ENCODE data around the gene SLC25A29. TPM values are rescaled to one million over a fixed set of nuclear protein-coding genes. Genes with fewer than 3 reads are reported as not detected.

Gene SLC25A29
- total RNA-seq, 1 donor from 2014 or later: 58.9 TPM

- no peak for DNase-seq (ENCODE audit: extremely low spot score in 2 of 2)
- intact Hi-C loops (cut with DNase I): no loop called here
- no peaks in the 10 kb centered on the region for H3K9me3 ChIP-seq
- no peak overlapping the region for H3K27ac ChIP-seq
- TF ChIP-seq POLR2A (IDR thresholded peaks at IDR 0.05) (no peak), POLR2AphosphoS5 (IDR thresholded peaks at IDR 0.05; ENCODE audit: insufficient read depth in 1 of 2, low read depth in 1 of 2) (no peak)
- TF ChIP-seq, protein P1, sequence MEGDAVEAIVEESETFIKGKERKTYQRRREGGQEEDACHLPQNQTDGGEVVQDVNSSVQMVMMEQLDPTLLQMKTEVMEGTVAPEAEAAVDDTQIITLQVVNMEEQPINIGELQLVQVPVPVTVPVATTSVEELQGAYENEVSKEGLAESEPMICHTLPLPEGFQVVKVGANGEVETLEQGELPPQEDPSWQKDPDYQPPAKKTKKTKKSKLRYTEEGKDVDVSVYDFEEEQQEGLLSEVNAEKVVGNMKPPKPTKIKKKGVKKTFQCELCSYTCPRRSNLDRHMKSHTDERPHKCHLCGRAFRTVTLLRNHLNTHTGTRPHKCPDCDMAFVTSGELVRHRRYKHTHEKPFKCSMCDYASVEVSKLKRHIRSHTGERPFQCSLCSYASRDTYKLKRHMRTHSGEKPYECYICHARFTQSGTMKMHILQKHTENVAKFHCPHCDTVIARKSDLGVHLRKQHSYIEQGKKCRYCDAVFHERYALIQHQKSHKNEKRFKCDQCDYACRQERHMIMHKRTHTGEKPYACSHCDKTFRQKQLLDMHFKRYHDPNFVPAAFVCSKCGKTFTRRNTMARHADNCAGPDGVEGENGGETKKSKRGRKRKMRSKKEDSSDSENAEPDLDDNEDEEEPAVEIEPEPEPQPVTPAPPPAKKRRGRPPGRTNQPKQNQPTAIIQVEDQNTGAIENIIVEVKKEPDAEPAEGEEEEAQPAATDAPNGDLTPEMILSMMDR (IDR thresholded peaks at IDR 0.05): no peak
- no peak overlapping the region for H3K4me3 ChIP-seq
- H3K4me1 ChIP-seq: no peaks in the 10 kb centered on the region
- H3K36me3 ChIP-seq: no peaks in the 10 kb centered on the region
- H3K27me3 ChIP-seq: no peaks in the 10 kb centered on the region
Observed at GRCh38 chr14:100325231-100325632, 19.0 kb upstream of the SLC25A29 start.

DNA sequence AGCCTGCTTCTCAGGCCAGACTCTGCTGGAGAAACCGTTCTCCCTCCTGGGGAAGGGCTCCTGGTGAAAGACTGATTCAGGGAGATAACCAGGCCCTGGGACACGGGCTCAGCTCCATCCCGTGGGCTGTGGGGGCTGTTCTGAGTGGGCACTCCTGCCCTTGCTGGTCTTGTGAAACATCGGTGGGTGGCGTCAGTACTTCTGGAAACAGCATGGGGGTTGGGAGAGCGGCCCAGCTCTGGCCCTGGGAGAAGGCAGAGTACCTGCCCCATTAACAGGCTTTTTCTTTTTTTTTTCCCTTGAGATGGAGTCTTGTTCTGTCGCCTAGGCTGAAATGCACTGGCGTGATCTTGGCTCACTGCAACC lies 17.7 kb upstream of the SLC25A29 start:
- intact Hi-C loops (cut with DNase I): no loop called here
- Histone ChIP-seq H3K36me3 (no peaks in the 10 kb centered on the region), H3K27me3 (no peaks in the 10 kb centered on the region), H3K9me3 (no peaks in the 10 kb centered on the region), H3K4me1 (no peaks in the 10 kb centered on the region), H3K4me3 (no peak overlapping the region), H3K27ac (no peak overlapping the region)
- DNase-seq (ENCODE audit: extremely low spot score in 2 of 2): no peak
- no peak for TF ChIP-seq POLR2AphosphoS5 (IDR thresholded peaks at IDR 0.05; ENCODE audit: insufficient read depth in 1 of 2, low read depth in 1 of 2)
- no peak for TF ChIP-seq POLR2A (IDR thresholded peaks at IDR 0.05)
- TF ChIP-seq, protein P1 (IDR thresholded peaks at IDR 0.05): no peak

GRCh38 chr14:100323121-100323941 lies 17.1 kb upstream of the SLC25A29 start, which contains the start of gene SLC25A47:
TSS of gene SLC25A47 (plus strand) at chr14:100323339. CDS start at chr14:100323415, 76 bp downstream.
- peaks cover 4% of the 10 kb centered on the region for H3K4me1 ChIP-seq
- H3K27me3 ChIP-seq: no peaks in the 10 kb centered on the region
- H3K36me3 ChIP-seq: no peaks in the 10 kb centered on the region
- no peaks in the 10 kb centered on the region for H3K9me3 ChIP-seq
- TF ChIP-seq POLR2AphosphoS5 (IDR thresholded peaks at IDR 0.05; ENCODE audit: insufficient read depth in 1 of 2, low read depth in 1 of 2) (no peak), POLR2A (IDR thresholded peaks at IDR 0.05) (no peak)
- TF ChIP-seq, protein P1 (IDR thresholded peaks at IDR 0.05): no peak
- intact Hi-C loops (cut with DNase I): no loop called here
- no peak for DNase-seq (ENCODE audit: extremely low spot score in 2 of 2)
- no peak within 1 kb of the TSS for H3K4me3 ChIP-seq
- H3K27ac ChIP-seq: no peak within 1 kb of the TSS

- DNase-seq (ENCODE audit: extremely low spot score in 2 of 2): no peak
- Histone ChIP-seq H3K27me3 (no peaks in the 10 kb centered on the region), H3K4me3 (no peak overlapping the region), H3K4me1 (peaks cover 13% of the 10 kb centered on the region), H3K27ac (no peak overlapping the region), H3K36me3 (no peaks in the 10 kb centered on the region), H3K9me3 (no peaks in the 10 kb centered on the region)
- TF ChIP-seq, protein P1 (IDR thresholded peaks at IDR 0.05): no peak
- TF ChIP-seq POLR2AphosphoS5 (IDR thresholded peaks at IDR 0.05; ENCODE audit: insufficient read depth in 1 of 2, low read depth in 1 of 2) (no peak), POLR2A (IDR thresholded peaks at IDR 0.05) (no peak)
- intact Hi-C loops (cut with DNase I): no loop called here
Observed at GRCh38 chr14:100322138-100322957, 16.1 kb upstream of the SLC25A29 start.
